NCI-H1417 treated with DMSO at 0.1 percent for 48 hours (cell line): ENCODE results near the gene CYLD.

ENCODE experiments used
- DNase-seq: peaks from one replicate; lab custom pipeline; 2025; lab: John Stamatoyannopoulos, UW

Gene CYLD

GRCh38 chr16:50741781-50742575 is at the start of gene CYLD:
Gene CYLD (plus strand): TSS chr16:50742086. CDS start chr16:50749699, 7,613 bp downstream.
- DNase-seq: peak; percentile 87

- no peak for DNase-seq
These were observed 49.3 kb upstream of the CYLD start for GRCh38 chr16:50692644-50692998.

- no peak for DNase-seq
These were observed 48.7 kb upstream of the CYLD start, which contains the start of gene NOD2 for GRCh38 chr16:50692999-50693781. Gene NOD2 (plus strand): TSS chr16:50693606. CDS start chr16:50699496, 5,890 bp downstream.

GRCh38 chr16:50694206-50694605 is 47.7 kb upstream of the CYLD start:
- DNase-seq: no peak

- no peak for DNase-seq
These were observed 46.6 kb upstream of the CYLD start for GRCh38 chr16:50695017-50696000.

GRCh38 chr16:50696126-50696525 is 45.8 kb upstream of the CYLD start:
- DNase-seq: no peak

GRCh38 chr16:50696575-50697420 is 45.1 kb upstream of the CYLD start:
- DNase-seq: no peak

GRCh38 chr16:50697421-50697715 is 44.5 kb upstream of the CYLD start:
- DNase-seq: no peak

GRCh38 chr16:50697881-50698767 is 43.8 kb upstream of the CYLD start:
- DNase-seq: no peak

- no peak for DNase-seq
These were observed 42.3 kb upstream of the CYLD start for GRCh38 chr16:50699326-50700159.

GRCh38 chr16:50702725-50703124 is 39.2 kb upstream of the CYLD start:
- no peak for DNase-seq

GRCh38 chr16:50704245-50704644 is 37.6 kb upstream of the CYLD start:
- no peak for DNase-seq

- no peak for DNase-seq
These were observed 36.3 kb upstream of the CYLD start for GRCh38 chr16:50705436-50706110.

- DNase-seq: no peak
These were observed 35.6 kb upstream of the CYLD start for GRCh38 chr16:50706250-50706649.

- no peak for DNase-seq
These were observed 33.4 kb upstream of the CYLD start for GRCh38 chr16:50708373-50709060.

- DNase-seq: no peak
These were observed 32.7 kb upstream of the CYLD start for GRCh38 chr16:50709061-50709684.

GRCh38 chr16:50709980-50710379 is 31.9 kb upstream of the CYLD start:
- DNase-seq: no peak

GRCh38 chr16:50711040-50711439 is 30.8 kb upstream of the CYLD start:
- no peak for DNase-seq
